Loucy (cell line): Measurements from ENCODE around the gene ARL5B.

Source experiments
- H2AFZ ChIP-seq: fragments of 200-600 bp; sonication (generic); 2 replicates; pipeline ENCODE4 v1.6.0; 2016; ENCODE audit warnings: antibody characterized with exemption, mild to moderate bottlenecking, low read length, moderate library complexity
- H3F3A ChIP-seq: fragments of 200-600 bp; 2 replicates; pipeline ENCODE4 v1.6.0; 2016; ENCODE audit warnings: antibody characterized with exemption, low read depth, mild to moderate bottlenecking
- H3K27me3 ChIP-seq: fragments of 200-600 bp; sonication (generic); 2 replicates; pipeline ENCODE4 v1.6.1; 2014; ENCODE audit warnings: low read length, mild to moderate bottlenecking; ENCODE audit not compliant: insufficient read depth, poor library complexity, severe bottlenecking
- H3K36me3 ChIP-seq: fragments of 200-600 bp; sonication (generic); 2 replicates; pipeline ENCODE4 v1.6.1; 2016; ENCODE audit warnings: low read length; ENCODE audit not compliant: insufficient read depth
- H3K4me1 ChIP-seq: fragments of 200-600 bp; sonication (generic); 2 replicates; pipeline ENCODE4 v1.5.1; 2014; ENCODE audit warnings: low read length, mild to moderate bottlenecking; ENCODE audit not compliant: insufficient read depth, poor library complexity, severe bottlenecking
- H3K4me2 ChIP-seq: fragments of 200-600 bp; sonication (generic); 2 replicates; pipeline ENCODE4 v1.6.0; 2014; ENCODE audit warnings: antibody characterized with exemption, low read length, low read depth, mild to moderate bottlenecking; ENCODE audit not compliant: poor library complexity, severe bottlenecking
- H3K4me3 ChIP-seq: fragments of 200-600 bp; sonication (generic); 2 replicates; pipeline ENCODE4 v1.5.1; 2014; ENCODE audit warnings: low read length, mild to moderate bottlenecking, mixed read lengths; ENCODE audit not compliant: poor library complexity, severe bottlenecking
- H3K79me2 ChIP-seq: fragments of 200-600 bp; sonication (generic); 2 replicates; pipeline ENCODE4 v1.6.1; 2014; ENCODE audit warnings: low read length; ENCODE audit not compliant: insufficient read depth
- H3K9ac ChIP-seq: fragments of 200-600 bp; sonication (generic); 2 replicates; pipeline ENCODE4 v1.6.0; 2014; ENCODE audit warnings: mild to moderate bottlenecking, low read depth, low read length, moderate library complexity; ENCODE audit not compliant: poor library complexity, severe bottlenecking
- H3K9me2 ChIP-seq: fragments of 200-600 bp; sonication (generic); replicated peaks from 2 replicates; pipeline ENCODE4 v1.6.1; 2016; ENCODE audit warnings: low read depth, low read length, mixed read lengths
- H3K9me3 ChIP-seq: fragments of 200-600 bp; sonication (generic); 2 replicates; pipeline ENCODE4 v1.6.1; 2014; ENCODE audit warnings: mild to moderate bottlenecking, antibody characterized with exemption, low read length, low read depth; ENCODE audit not compliant: insufficient read depth
- H4K20me1 ChIP-seq: fragments of 200-600 bp; sonication (generic); 2 replicates; pipeline ENCODE4 v1.6.0; 2014; ENCODE audit warnings: antibody characterized with exemption, low read length, mild to moderate bottlenecking; ENCODE audit not compliant: insufficient read depth, poor library complexity, severe bottlenecking
- CTCF ChIP-seq: fragments of 200-600 bp; sonication (generic); conservative IDR thresholded peaks from 2 replicates; pipeline ENCODE4 v1.5.1; 2014; ENCODE audit warnings: mild to moderate bottlenecking, antibody characterized with exemption, low read length
- EZH2phosphoT487 ChIP-seq: fragments of 200-600 bp; IDR thresholded peaks from 2 replicates; pipeline ENCODE4 v1.6.1; 2018; ENCODE audit warnings: antibody characterized with exemption, mild to moderate bottlenecking, moderate library complexity, borderline replicate concordance

The ARL5B gene

DNA sequence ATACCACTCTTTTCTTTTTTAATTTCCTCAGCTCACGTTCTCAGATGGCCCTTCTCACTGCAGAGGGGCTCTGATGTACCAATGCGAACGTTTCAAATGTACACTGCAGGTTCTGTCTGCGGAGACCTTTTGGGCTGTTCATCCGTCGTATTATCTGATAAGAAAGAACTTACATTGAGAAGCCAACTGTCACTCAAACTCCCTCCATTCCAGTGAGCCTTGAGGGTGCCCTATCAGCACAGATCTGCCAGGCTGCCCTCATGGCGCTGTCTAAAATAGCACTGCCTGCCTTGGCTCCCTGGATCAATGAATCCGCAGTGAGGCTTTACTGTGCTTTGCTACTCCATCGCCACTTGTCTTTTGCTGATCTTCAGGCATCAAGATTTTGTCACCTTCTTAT, 61.8 kb downstream of the ARL5B start:
- no peaks in the 10 kb centered on the region for H3K27me3 ChIP-seq
- no peaks in the 10 kb centered on the region for H3K9me3 ChIP-seq
- H3K4me1 ChIP-seq: no peaks in the 10 kb centered on the region
- H3K9me2 ChIP-seq: no peaks in the 10 kb centered on the region
- no peak overlapping the region for H3K4me3 ChIP-seq
- no peaks in the 10 kb centered on the region for H3F3A ChIP-seq
- no peaks in the 10 kb centered on the region for H3K79me2 ChIP-seq
- H3K4me2 ChIP-seq: no peak overlapping the region
- TF ChIP-seq CTCF (no peak), EZH2phosphoT487 (no peak)
- no peak overlapping the region for H3K9ac ChIP-seq
- H4K20me1 ChIP-seq: no peaks in the 10 kb centered on the region
- H2AFZ ChIP-seq: no peak overlapping the region
- no peaks in the 10 kb centered on the region for H3K36me3 ChIP-seq

GRCh38 chr10:18723801-18724200, 64.6 kb downstream of the ARL5B start:
- TF ChIP-seq EZH2phosphoT487: no peak
- no peak for TF ChIP-seq CTCF
- Histone ChIP-seq H3K9ac (no peak overlapping the region), H3K79me2 (no peaks in the 10 kb centered on the region), H3K36me3 (no peaks in the 10 kb centered on the region), H3K9me2 (no peaks in the 10 kb centered on the region), H4K20me1 (no peaks in the 10 kb centered on the region), H3K4me3 (no peak overlapping the region), H3K9me3 (no peaks in the 10 kb centered on the region), H2AFZ (no peak overlapping the region), H3K4me1 (no peaks in the 10 kb centered on the region), H3F3A (no peaks in the 10 kb centered on the region), H3K4me2 (no peak overlapping the region), H3K27me3 (no peaks in the 10 kb centered on the region)
